Peyer's patch (tissue), 4 donors: ENCODE measurements around the gene CKB.

Experiments
- POLR2A ChIP-seq, 2 donors: fragments of 450-650 bp; IDR thresholded peaks; one replicate each; pipeline ENCODE4 v1.5.1; 2017; ENCODE audit warnings: antibody characterized with exemption in 2 of 2, mild to moderate bottlenecking in 2 of 2, moderate library complexity in 2 of 2
- TF ChIP-seq, protein P1 (sequence below), 6 experiments: fragments of 450-650 bp in 4 of 6; fragments of 200-600 bp in 2 of 6; sonication (generic) in 1 of 6; IDR thresholded peaks; one replicate each; pipeline ENCODE4 v1.5.1; 2017 to 2019; ENCODE audit warnings: antibody characterized with exemption in 6 of 6, mild to moderate bottlenecking in 3 of 6, moderate library complexity in 1 of 6

- TF ChIP-seq, protein P1, sequence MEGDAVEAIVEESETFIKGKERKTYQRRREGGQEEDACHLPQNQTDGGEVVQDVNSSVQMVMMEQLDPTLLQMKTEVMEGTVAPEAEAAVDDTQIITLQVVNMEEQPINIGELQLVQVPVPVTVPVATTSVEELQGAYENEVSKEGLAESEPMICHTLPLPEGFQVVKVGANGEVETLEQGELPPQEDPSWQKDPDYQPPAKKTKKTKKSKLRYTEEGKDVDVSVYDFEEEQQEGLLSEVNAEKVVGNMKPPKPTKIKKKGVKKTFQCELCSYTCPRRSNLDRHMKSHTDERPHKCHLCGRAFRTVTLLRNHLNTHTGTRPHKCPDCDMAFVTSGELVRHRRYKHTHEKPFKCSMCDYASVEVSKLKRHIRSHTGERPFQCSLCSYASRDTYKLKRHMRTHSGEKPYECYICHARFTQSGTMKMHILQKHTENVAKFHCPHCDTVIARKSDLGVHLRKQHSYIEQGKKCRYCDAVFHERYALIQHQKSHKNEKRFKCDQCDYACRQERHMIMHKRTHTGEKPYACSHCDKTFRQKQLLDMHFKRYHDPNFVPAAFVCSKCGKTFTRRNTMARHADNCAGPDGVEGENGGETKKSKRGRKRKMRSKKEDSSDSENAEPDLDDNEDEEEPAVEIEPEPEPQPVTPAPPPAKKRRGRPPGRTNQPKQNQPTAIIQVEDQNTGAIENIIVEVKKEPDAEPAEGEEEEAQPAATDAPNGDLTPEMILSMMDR (IDR thresholded peaks at IDR 0.05) = no peak
- TF ChIP-seq POLR2A (IDR thresholded peaks at IDR 0.05) = no peak
Observed at GRCh38 chr14:103472939-103473338, 49.7 kb downstream of the CKB start.
